Endothelial cell of umbilical vein (primary cell): Measurements from ENCODE around the gene NXPH1. TPM values are rescaled to one million over a fixed set of nuclear protein-coding genes. Genes with fewer than 3 reads are reported as not detected.

ENCODE experiments used
- Bru-seq: library from RNA; stranded (reverse); fragments of 400-500 nt; gene quantifications from one replicate; lab custom pipeline; 2021; lab: Mats Ljungman, UMichigan
- BruChase-seq, 2 experiments: library from RNA; stranded (reverse); fragments of 400-500 nt; gene quantifications; one replicate each; lab custom pipeline; 2021; lab: Mats Ljungman, UMichigan
- BruUV-seq: library from RNA; stranded (reverse); fragments of 400-500 nt; replicated peaks from 2 replicates; lab custom pipeline; 2021; lab: Mats Ljungman, UMichigan
- CTCF ChIA-PET: fragments of 300-600, 350-600 bp; sonication (Branson Sonifier 250); formaldehyde crosslinking; loops from one replicate; lab custom pipeline; 2021; ENCODE audit warnings: antibody characterized with exemption, inconsistent platforms; lab: Charles Lee
- POLR2A ChIA-PET: fragments of 300-600, 350-600 bp; sonication (Branson Sonifier 250); formaldehyde crosslinking; loops from one replicate; lab custom pipeline; 2021; ENCODE audit warnings: antibody characterized with exemption, inconsistent platforms; lab: Charles Lee
- DNase-seq: peaks from one replicate; pipeline ENCODE4 v3.0.0-alpha.2; 2011; ENCODE audit warnings: low read depth, low spot score
- FAIRE-seq: peaks from 2 replicates; lab custom pipeline; 2011; peaks lifted over from hg19 to GRCh38; lab: Jason Lieb, UNC
- H2AFZ ChIP-seq: 2 replicates; pipeline ENCODE4 v1.6.0; 2012; ENCODE audit warnings: low read depth, low read length, control low read depth, inconsistent platforms
- H3K27ac ChIP-seq: 2 replicates; pipeline ENCODE4 v1.5.1; 2011; ENCODE audit warnings: low read depth, mild to moderate bottlenecking, control low read depth, low read length, moderate library complexity; ENCODE audit not compliant: insufficient read depth
- H3K27me3 ChIP-seq, 2 experiments: 2 replicates each; pipeline versions ENCODE4 v1.6.0 to v1.6.1; 2011; ENCODE audit warnings: low read length in 2 of 2, mixed read lengths in 1 of 2; ENCODE audit not compliant: control insufficient read depth in 2 of 2, insufficient read depth in 2 of 2
- H3K36me3 ChIP-seq, 2 experiments: 2 replicates in 1 of 2; 3 replicates in 1 of 2; pipeline ENCODE4 v1.5.1; 2011; ENCODE audit warnings: low read length in 2 of 2, mild to moderate bottlenecking in 1 of 2, moderate library complexity in 1 of 2; ENCODE audit not compliant: control insufficient read depth in 2 of 2, insufficient read depth in 2 of 2; ENCODE audit errors: extremely low read depth in 1 of 2
- H3K4me1 ChIP-seq: 3 replicates; pipeline ENCODE4 v1.5.1; 2011; ENCODE audit warnings: mild to moderate bottlenecking, low read length; ENCODE audit not compliant: control insufficient read depth, insufficient read depth; ENCODE audit errors: extremely low read depth
- H3K4me2 ChIP-seq: 2 replicates; pipeline ENCODE4 v1.6.1; 2011; ENCODE audit warnings: low read length, control low read depth, mixed read lengths; ENCODE audit not compliant: insufficient read depth
- H3K4me3 ChIP-seq, 3 experiments: fragments of 200-600 bp in 1 of 3; sonication (generic), shearing (Covaris generic) in 1 of 3; replicated peaks in 1 of 3; 2 replicates each; pipeline ENCODE4 v1.5.1; 2011 to 2016; ENCODE audit warnings: control low read depth in 3 of 3, low read length in 3 of 3, mild to moderate bottlenecking in 2 of 3, inconsistent platforms in 1 of 3, low read depth in 1 of 3, moderate library complexity in 1 of 3; ENCODE audit not compliant: insufficient read depth in 1 of 3
- H3K79me2 ChIP-seq: 2 replicates; pipeline ENCODE4 v1.6.0; 2012; ENCODE audit warnings: low read length, inconsistent platforms; ENCODE audit not compliant: control insufficient read depth, insufficient read depth
- H3K9ac ChIP-seq: replicated peaks from 2 replicates; pipeline ENCODE3; 2011; ENCODE audit warnings: low read length, control low read depth; ENCODE audit not compliant: insufficient read depth; ENCODE audit errors: extremely low read depth
- H3K9me1 ChIP-seq: replicated peaks from 3 replicates; pipeline ENCODE4 v1.6.0; 2011; ENCODE audit warnings: mild to moderate bottlenecking, low read length; ENCODE audit not compliant: control insufficient read depth, insufficient read depth; ENCODE audit errors: extremely low read depth
- H3K9me3 ChIP-seq: replicated peaks from 2 replicates; pipeline ENCODE4 v1.5.1; 2012; ENCODE audit warnings: low read length, inconsistent platforms; ENCODE audit not compliant: control insufficient read depth, insufficient read depth
- H4K20me1 ChIP-seq: replicated peaks from 2 replicates; pipeline ENCODE3; 2011; ENCODE audit warnings: mild to moderate bottlenecking, low read length; ENCODE audit not compliant: control insufficient read depth, insufficient read depth; ENCODE audit errors: extremely low read depth
- EZH2 ChIP-seq: IDR thresholded peaks from 2 replicates; pipeline ENCODE4 v1.6.1; 2012; ENCODE audit warnings: borderline replicate concordance, low read depth, mild to moderate bottlenecking, moderate library complexity, low read length, inconsistent platforms; ENCODE audit not compliant: severe bottlenecking
- FOS ChIP-seq: IDR thresholded peaks from 2 replicates; pipeline ENCODE4 v1.6.1; 2011; ENCODE audit warnings: mild to moderate bottlenecking, low read length, moderate library complexity, borderline replicate concordance; ENCODE audit not compliant: insufficient read depth
- GATA2 ChIP-seq: IDR thresholded peaks from 2 replicates; pipeline ENCODE4 v1.7.0; 2011; ENCODE audit warnings: low read depth, mild to moderate bottlenecking, moderate library complexity, mixed read lengths, low read length; ENCODE audit not compliant: insufficient read length, insufficient read depth
- JUN ChIP-seq: IDR thresholded peaks from 2 replicates; pipeline ENCODE4 v1.6.1; 2011; ENCODE audit warnings: borderline replicate concordance, low read depth; ENCODE audit not compliant: insufficient read length, insufficient read depth
- MYC ChIP-seq: IDR thresholded peaks from one replicate; pipeline ENCODE4 v1.6.1; 2011; ENCODE audit warnings: mild to moderate bottlenecking, low read depth, low read length
- POLR2A ChIP-seq: IDR thresholded peaks from 2 replicates; pipeline ENCODE4 v1.6.1; 2012; ENCODE audit warnings: low read depth, mild to moderate bottlenecking, control low read depth, low read length
- POLR2AphosphoS5 ChIP-seq: IDR thresholded peaks from 2 replicates; pipeline ENCODE4 v1.6.1; 2012; ENCODE audit warnings: low read depth, mild to moderate bottlenecking, control low read depth, low read length, moderate library complexity; ENCODE audit not compliant: insufficient read depth
- dilution Hi-C: fragments of 300-500 bp; cut with MboI; formaldehyde crosslinking; loops from one replicate; pipeline ENCODE4 v1.15.0; 2019; ENCODE audit warnings: low sequenced_read_pairs; ENCODE audit not compliant: extremely low pct_ligation_motif_present
- intact Hi-C: fragments of 100-400 bp; cut with micrococcal nuclease; formaldehyde crosslinking; loops from one replicate; pipeline ENCODE4 v1.10.0; 2022
- long read RNA-seq: library from polyadenylated mRNA; stranded (forward); transcript quantifications from one replicate; pipeline ENCODE4 v2.0.0, GENCODE V29; 2021
- polyA minus RNA-seq, 3 experiments: library from RNA; depleted of rRNA, polyadenylated mRNA; stranded (reverse); fragments of >200 nt; gene quantifications; 1 replicate in 1 of 3; 2 replicates in 2 of 3; pipeline ENCODE4 v1.2.3, GENCODE V29; 2011
- polyA plus RNA-seq, 4 experiments: library from polyadenylated mRNA; depleted of rRNA in 3 of 4; stranded (reverse) in 3 of 4; unstranded in 1 of 4; fragments of >200 nt; gene quantifications; 2 replicates each; pipeline versions ENCODE4 v1.2.1 to v1.2.3, GENCODE V29; 2011 to 2012; ENCODE audit warnings: missing spikeins in 1 of 4
- total RNA-seq: library from RNA; stranded (reverse); gene quantifications from 2 replicates; pipeline ENCODE4 v1.2.3, GENCODE V29; 2021
- TF ChIP-seq, protein P1 (sequence below): IDR thresholded peaks from 2 replicates; pipeline ENCODE4 v1.6.1; 2011; ENCODE audit not compliant: insufficient read depth, insufficient read length
- TF ChIP-seq, protein P2 (sequence below), 2 donors: IDR thresholded peaks; 1 replicate in 1 of 2; 2 replicates in 1 of 2; pipeline ENCODE4 v1.5.1; 2011; ENCODE audit warnings: low read length in 2 of 2, mild to moderate bottlenecking in 2 of 2, moderate library complexity in 2 of 2, control low read depth in 1 of 2, inconsistent platforms in 1 of 2, low read depth in 1 of 2; ENCODE audit not compliant: insufficient read depth in 1 of 2; ENCODE audit errors: extremely low read depth in 1 of 2

NXPH1 gene
- total RNA-seq = not detected in 2 replicates
- not detected in 2 replicates for polyA plus RNA-seq
- not detected in 2 replicates for polyA plus RNA-seq (2011; cell fraction: cytosol; rRNA removed)
- not detected in 2 replicates for polyA plus RNA-seq (2011; cell fraction: nucleus; rRNA removed)
- polyA plus RNA-seq (2012) = not detected in 2 replicates
- not detected in 2 replicates for polyA minus RNA-seq
- not detected for polyA minus RNA-seq (2011; cell fraction: cytosol; rRNA and poly(A)+ RNA removed)
- polyA minus RNA-seq (2011; cell fraction: nucleus; rRNA and poly(A)+ RNA removed) = not detected in 2 replicates
- percentile 0 among the genes with signal in this experiment for Bru-seq, nascent RNA
- BruChase-seq, experiment 1, labeled RNA remaining after a 6-hour chase = not detected
- percentile 2 among the genes with signal in this experiment for BruChase-seq, experiment 2, labeled RNA remaining after a 2-hour chase
- long read RNA-seq = 0 reads

DNA sequence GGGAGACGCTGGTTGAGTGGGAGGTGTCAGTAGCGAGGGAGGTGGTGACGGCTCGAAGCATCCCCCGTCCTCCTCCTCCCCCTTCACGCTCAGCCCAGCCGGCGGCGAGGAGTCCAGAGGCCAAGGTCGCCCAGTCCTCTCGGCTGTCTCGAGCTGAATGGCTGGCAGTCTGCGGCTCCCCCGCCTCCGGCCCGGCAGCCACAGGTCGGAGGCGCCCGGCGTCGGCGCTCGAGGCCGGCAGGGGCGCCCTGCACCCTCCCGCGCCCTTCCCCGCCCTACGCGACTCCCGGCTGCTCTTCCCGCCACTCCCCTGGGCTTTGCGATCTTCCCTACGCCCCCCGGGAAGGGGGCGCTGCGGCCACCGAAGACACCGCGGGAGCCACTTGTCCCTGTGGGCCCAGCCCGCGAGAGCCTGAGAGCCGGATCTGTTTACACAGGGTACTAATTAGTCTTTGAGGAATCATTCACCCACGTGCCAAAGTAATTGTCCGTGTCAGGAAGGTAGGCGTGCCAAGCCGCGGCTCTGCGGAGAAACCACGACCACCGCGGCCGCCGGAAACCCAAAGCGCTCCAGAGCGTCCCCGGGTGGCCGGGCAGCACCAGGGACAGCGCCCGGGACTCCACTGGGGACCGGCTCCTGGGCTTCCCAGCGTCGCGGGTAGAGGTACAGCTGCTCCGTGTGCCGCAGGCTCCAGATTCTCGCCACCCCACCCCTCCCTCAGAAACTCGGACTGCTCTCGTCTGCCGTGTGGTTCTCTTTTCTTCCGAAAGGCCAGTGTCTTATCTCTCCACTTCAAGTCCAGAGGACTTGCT lies at the start of gene NXPH1:
TSS of gene NXPH1 (plus strand) at position 133 of the 813 bp plus-strand sequence.
- no TSS peak for BruUV-seq
- dilution Hi-C loops = no loop called here
- H2AFZ ChIP-seq = no peak within 1 kb of the TSS
- no peaks in the 10 kb centered on the region for H3K9me3 ChIP-seq
- no peaks in the 10 kb centered on the region for H3K36me3 ChIP-seq
- intact Hi-C loops = no loop called here
- no peaks in the 10 kb centered on the region for H3K79me2 ChIP-seq
- no peaks in the 10 kb centered on the region for H3K9me1 ChIP-seq
- CTCF ChIA-PET = no interaction called here
- no peak for TF ChIP-seq JUN
- TF ChIP-seq, protein P1, sequence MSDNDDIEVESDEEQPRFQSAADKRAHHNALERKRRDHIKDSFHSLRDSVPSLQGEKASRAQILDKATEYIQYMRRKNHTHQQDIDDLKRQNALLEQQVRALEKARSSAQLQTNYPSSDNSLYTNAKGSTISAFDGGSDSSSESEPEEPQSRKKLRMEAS = no peak
- peak; percentile 28 for TF ChIP-seq EZH2
- TF ChIP-seq POLR2A = no peak
- peaks cover 34 to 42% of the 10 kb centered on the region in 2 experiments for H3K27me3 ChIP-seq
- no peak for FAIRE-seq
- no peaks in the 10 kb centered on the region for H4K20me1 ChIP-seq
- H3K4me1 ChIP-seq = no peaks in the 10 kb centered on the region
- H3K4me3 ChIP-seq = no peak within 1 kb of the TSS
- no peak within 1 kb of the TSS for H3K27ac ChIP-seq
- POLR2A ChIA-PET = no interaction called here
- no peak within 1 kb of the TSS for H3K4me2 ChIP-seq
- H3K9ac ChIP-seq = no peak within 1 kb of the TSS
- DNase-seq = peak; percentile 6

DNA sequence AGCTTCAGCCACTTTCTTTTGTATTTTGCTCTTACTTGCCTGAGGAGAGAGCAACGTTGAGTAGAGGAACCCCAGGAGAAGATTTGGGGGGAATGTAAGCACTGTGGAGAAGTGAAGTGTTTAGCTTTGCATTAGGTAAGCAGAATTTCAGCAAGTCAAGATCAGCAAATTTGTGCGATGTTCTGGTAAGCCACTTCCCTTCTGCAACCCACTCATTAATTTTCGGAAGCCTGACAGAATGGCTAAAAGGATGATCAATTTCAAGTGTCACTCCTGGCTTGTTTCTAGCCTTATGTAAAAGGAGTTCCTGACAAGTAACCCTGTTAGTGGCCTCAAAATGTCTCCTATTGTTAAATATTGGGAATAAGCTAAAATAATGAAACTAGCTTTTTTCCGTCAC lies 48.5 kb upstream of the NXPH1 start:
- H3K9ac ChIP-seq = no peak overlapping the region
- no peak overlapping the region for H3K27ac ChIP-seq
- H4K20me1 ChIP-seq = no peaks in the 10 kb centered on the region
- H3K4me2 ChIP-seq = no peak overlapping the region
- POLR2A ChIA-PET = no interaction called here
- intact Hi-C loops = no loop called here
- CTCF ChIA-PET = no interaction called here
- no peaks in the 10 kb centered on the region for H3K79me2 ChIP-seq
- no peak overlapping the region for H2AFZ ChIP-seq
- H3K4me1 ChIP-seq = no peaks in the 10 kb centered on the region
- BruUV-seq = no TSS peak
- no peaks in the 10 kb centered on the region for H3K36me3 ChIP-seq
- FAIRE-seq = no peak
- no peaks in the 10 kb centered on the region for H3K27me3 ChIP-seq
- H3K9me3 ChIP-seq = no peaks in the 10 kb centered on the region
- no peak overlapping the region for H3K4me3 ChIP-seq
- no peaks in the 10 kb centered on the region for H3K9me1 ChIP-seq
- dilution Hi-C loops = no loop called here
- no peak for DNase-seq
- TF ChIP-seq FOS (no peak), POLR2A (no peak), GATA2 (no peak), POLR2AphosphoS5 (no peak), EZH2 (no peak), JUN (no peak), MYC (no peak)
- TF ChIP-seq, protein P2, sequence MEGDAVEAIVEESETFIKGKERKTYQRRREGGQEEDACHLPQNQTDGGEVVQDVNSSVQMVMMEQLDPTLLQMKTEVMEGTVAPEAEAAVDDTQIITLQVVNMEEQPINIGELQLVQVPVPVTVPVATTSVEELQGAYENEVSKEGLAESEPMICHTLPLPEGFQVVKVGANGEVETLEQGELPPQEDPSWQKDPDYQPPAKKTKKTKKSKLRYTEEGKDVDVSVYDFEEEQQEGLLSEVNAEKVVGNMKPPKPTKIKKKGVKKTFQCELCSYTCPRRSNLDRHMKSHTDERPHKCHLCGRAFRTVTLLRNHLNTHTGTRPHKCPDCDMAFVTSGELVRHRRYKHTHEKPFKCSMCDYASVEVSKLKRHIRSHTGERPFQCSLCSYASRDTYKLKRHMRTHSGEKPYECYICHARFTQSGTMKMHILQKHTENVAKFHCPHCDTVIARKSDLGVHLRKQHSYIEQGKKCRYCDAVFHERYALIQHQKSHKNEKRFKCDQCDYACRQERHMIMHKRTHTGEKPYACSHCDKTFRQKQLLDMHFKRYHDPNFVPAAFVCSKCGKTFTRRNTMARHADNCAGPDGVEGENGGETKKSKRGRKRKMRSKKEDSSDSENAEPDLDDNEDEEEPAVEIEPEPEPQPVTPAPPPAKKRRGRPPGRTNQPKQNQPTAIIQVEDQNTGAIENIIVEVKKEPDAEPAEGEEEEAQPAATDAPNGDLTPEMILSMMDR (IDR thresholded peaks at IDR 0.05; ENCODE audit: extremely low read depth in 1 of 2, insufficient read depth in 1 of 2, low read depth in 1 of 2, low read length in 2 of 2) = no peak
- TF ChIP-seq, protein P1 = no peak
